ENCODE measurements around the gene STK11. TPM values are rescaled to one million over a fixed set of nuclear protein-coding genes. Genes with fewer than 3 reads are reported as not detected.

The STK11 gene
- total RNA-seq, 1 experiment from 2014 or later, result 56.7 TPM

DNA sequence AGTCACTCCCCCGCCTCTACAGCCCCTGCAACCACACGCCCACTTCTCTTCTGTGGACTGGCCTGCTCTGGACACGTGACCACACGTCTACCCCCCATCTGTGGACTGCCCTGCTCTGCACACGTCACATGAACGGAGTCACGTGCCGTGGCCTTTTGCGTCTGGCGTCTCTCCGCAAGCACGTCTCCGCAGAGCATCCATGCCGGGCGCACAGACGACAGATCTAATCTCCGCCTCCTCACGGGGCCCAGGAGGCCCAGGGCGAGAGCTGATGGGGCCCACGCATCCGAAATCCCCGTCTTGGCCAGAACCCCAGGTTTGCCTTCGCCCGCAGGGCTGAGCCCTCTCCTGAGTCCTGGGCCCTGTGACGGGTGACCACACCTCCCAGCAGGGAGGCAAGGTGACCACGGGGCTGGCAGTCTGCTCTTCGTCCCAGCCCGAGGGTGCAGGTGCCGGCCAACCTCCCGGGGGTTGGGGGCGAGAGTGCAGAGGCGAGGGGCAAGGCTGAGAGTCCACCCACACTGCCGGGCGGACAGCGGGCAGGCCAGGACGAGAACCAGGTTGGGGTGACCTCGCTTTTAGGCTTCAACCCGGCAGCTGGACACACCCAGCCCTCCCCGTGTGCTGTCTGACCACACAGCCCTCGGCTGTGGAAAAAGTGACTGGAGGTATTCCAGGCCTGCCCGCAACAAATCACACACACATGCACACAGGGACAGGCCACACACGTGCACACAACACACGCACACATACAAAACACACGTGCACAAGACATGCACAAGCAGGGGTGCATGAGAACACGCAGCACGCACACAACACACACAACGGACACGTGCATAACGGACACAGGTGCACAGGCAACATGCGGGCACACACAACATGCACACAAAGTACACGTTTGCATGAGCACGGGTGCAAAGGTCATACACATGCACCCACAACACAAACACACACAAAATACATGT, 35.4 kb upstream of the STK11 start:
- DNase-seq, result no peak
- CTCF ChIA-PET, result no interaction called here

DNA sequence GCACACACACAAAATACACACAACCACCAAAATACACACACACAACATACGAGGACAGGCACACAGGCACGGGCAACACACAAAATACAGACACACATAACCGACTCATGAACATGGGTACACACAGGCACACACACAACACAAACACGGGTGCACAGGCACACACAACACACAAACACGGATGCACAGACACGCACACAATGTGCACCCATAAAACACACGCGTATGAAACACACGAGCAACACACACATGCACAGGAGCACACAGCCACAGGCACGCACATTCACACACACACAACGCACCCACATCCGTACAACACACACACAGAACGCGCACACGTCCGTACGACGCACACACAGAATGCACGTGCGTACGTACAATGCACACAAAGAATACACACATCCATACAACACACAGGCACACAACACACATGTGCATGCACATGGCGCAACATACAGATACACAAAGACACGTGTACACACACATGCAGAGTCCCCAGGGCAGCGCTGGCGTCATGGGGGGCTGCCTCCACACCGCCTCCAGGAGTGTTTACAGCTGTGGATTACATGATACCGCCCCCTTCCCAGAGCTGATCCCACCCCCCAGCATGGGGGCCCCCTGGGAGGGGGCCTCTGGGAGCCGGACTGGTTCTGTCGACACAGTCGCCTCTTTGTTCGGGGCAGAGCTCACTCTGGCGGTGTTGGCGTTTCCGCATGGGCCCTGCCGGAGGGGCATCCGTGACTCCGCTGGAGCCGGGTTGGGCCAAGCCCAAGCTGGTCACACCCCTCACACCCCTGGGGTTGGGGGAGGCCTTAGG, 34.4 kb upstream of the STK11 start:
- Mint-ChIP-seq H3K9me3 (ENCODE audit: unreplicated experiment) (no peaks in the 10 kb centered on the region), H3K27me3 (ENCODE audit: insufficient read depth, unreplicated experiment) (no peaks in the 10 kb centered on the region), H3K27ac (ENCODE audit: unreplicated experiment) (peak overlapping the region; percentile 7), H3K4me1 (ENCODE audit: low read depth, unreplicated experiment) (peaks cover 9% of the 10 kb centered on the region), H3K4me3 (ENCODE audit: unreplicated experiment) (peak overlapping the region; percentile 42), H3K36me3 (ENCODE audit: insufficient read depth, unreplicated experiment) (peaks cover 17% of the 10 kb centered on the region)
- CTCF ChIA-PET, result no interaction called here
- Histone ChIP-seq H3K36me3 (ENCODE audit: control insufficient read depth, insufficient read depth, low read length) (no peaks in the 10 kb centered on the region), H3K4me1 (0 out of 2 replicates have a peak, but pooled peaks cover 3% of the 10 kb centered on the region), H3K27me3 (replicated peaks; ENCODE audit: control insufficient read depth, insufficient read depth, low read length) (no peaks in the 10 kb centered on the region), H3K4me3 (ENCODE audit: low read depth, low read length) (no peak overlapping the region), H3K9me3 (no peaks in the 10 kb centered on the region)
- no peak for DNase-seq
- POLR2A ChIA-PET, result no interaction called here
- intact Hi-C loops (cut with micrococcal nuclease; ENCODE audit: unreplicated experiment), result no loop called here
- no peak for TF ChIP-seq CTCF (IDR thresholded peaks at IDR 0.05; ENCODE audit: insufficient read depth in 1 of 2, low read depth in 1 of 2, low read length in 1 of 2, severe bottlenecking in 1 of 2, unreplicated experiment in 1 of 2)
- no TSS peak for BruUV-seq (replicated peaks)

More for the DNA sequence above, 35.4 kb upstream of the STK11 start:
- Mint-ChIP-seq H3K9me3 (ENCODE audit: unreplicated experiment) (no peaks in the 10 kb centered on the region), H3K4me3 (ENCODE audit: unreplicated experiment) (peak overlapping the region; percentile 42), H3K27me3 (ENCODE audit: insufficient read depth, unreplicated experiment) (no peaks in the 10 kb centered on the region), H3K36me3 (ENCODE audit: insufficient read depth, unreplicated experiment) (peaks cover 22% of the 10 kb centered on the region), H3K4me1 (ENCODE audit: low read depth, unreplicated experiment) (peaks cover 9% of the 10 kb centered on the region), H3K27ac (ENCODE audit: unreplicated experiment) (peak overlapping the region; percentile 7)
- Histone ChIP-seq H3K4me3 (ENCODE audit: low read depth, low read length) (no peak overlapping the region), H3K9me3 (no peaks in the 10 kb centered on the region), H3K27me3 (replicated peaks; ENCODE audit: control insufficient read depth, insufficient read depth, low read length) (no peaks in the 10 kb centered on the region), H3K36me3 (ENCODE audit: control insufficient read depth, insufficient read depth, low read length) (no peaks in the 10 kb centered on the region), H3K4me1 (0 out of 2 replicates have a peak, but pooled peaks cover 3% of the 10 kb centered on the region)
- intact Hi-C loops (cut with micrococcal nuclease; ENCODE audit: unreplicated experiment), result no loop called here
- POLR2A ChIA-PET, result no interaction called here
- no peak for TF ChIP-seq CTCF (IDR thresholded peaks at IDR 0.05; ENCODE audit: insufficient read depth in 1 of 2, low read depth in 1 of 2, low read length in 1 of 2, severe bottlenecking in 1 of 2, unreplicated experiment in 1 of 2)
- no TSS peak for BruUV-seq (replicated peaks)

DNA sequence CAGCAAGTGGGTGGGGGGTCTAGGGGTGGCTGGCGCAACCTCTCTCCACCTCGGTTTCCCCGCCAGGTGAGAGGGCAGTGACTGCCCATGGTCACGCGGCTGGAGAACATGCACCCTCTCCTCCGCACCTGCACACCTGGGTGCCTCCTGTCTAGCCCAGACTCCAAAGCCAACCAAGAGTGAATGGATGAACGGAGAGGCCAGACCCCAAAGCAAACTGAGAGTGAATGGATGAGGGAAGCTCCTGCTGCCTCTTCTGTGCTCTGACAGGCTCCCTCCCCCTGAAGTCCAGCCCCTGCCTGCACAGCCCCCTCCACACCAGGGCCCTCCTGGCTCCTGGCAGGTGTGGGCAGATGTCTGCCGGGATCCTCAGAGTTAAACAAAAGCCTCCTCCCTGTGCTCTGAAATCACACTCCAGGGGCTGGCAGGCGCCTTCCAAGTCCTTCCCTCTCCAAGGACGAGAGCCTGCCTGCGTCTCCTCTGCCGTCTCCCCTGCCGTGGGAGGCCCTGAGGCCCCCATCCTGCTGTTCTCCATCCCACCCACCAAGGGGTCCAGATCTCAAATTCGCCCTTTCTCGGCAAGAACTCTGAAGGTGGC, 33.7 kb upstream of the STK11 start:
- BruUV-seq (replicated peaks), result no TSS peak
- TF ChIP-seq CTCF (IDR thresholded peaks at IDR 0.05; ENCODE audit: insufficient read depth in 1 of 2, low read depth in 1 of 2, low read length in 1 of 2, severe bottlenecking in 1 of 2, unreplicated experiment in 1 of 2), result no peak
- H3K4me3 ChIP-seq (ENCODE audit: low read depth, low read length), result no peak overlapping the region
- no peak for DNase-seq
- Mint-ChIP-seq H3K4me3 (ENCODE audit: unreplicated experiment) (peak overlapping the region; percentile 9), H3K9me3 (ENCODE audit: unreplicated experiment) (no peaks in the 10 kb centered on the region), H3K27ac (ENCODE audit: unreplicated experiment) (peak overlapping the region; percentile 96), H3K36me3 (ENCODE audit: insufficient read depth, unreplicated experiment) (peaks cover 17% of the 10 kb centered on the region), H3K27me3 (ENCODE audit: insufficient read depth, unreplicated experiment) (no peaks in the 10 kb centered on the region), H3K4me1 (ENCODE audit: low read depth, unreplicated experiment) (peaks cover 9% of the 10 kb centered on the region)
- ChIA-PET CTCF (interaction anchor here (0.5 kb wide), 1 partner anchor 194 kb away, joined by 3 read pairs; no protein-coding TSS in a partner anchor), POLR2A (no interaction called here)
- H3K9me3 ChIP-seq, result no peaks in the 10 kb centered on the region
- intact Hi-C loops (cut with micrococcal nuclease; ENCODE audit: unreplicated experiment), result no loop called here
- no peaks in the 10 kb centered on the region for H3K27me3 ChIP-seq (replicated peaks; ENCODE audit: control insufficient read depth, insufficient read depth, low read length)
- H3K4me1 ChIP-seq, result 0 out of 2 replicates have a peak, but pooled peaks cover 3% of the 10 kb centered on the region
- H3K36me3 ChIP-seq (ENCODE audit: control insufficient read depth, insufficient read depth, low read length), result no peaks in the 10 kb centered on the region
